Dedifferentiated amniotic fluid mesenchymal stem cell (primary cell): ENCODE data around the gene MAP3K7.
"Not testable (repeated sequence)": the region's sequence is repeated elsewhere in the genome, so short reads cannot be mapped to it uniquely, and the experiment has no call there.

Source experiments
- DNase-seq: peaks from one replicate; pipeline ENCODE4 v3.0.0-alpha.2; 2016; ENCODE audit errors: extremely low spot score

The MAP3K7 gene

GRCh38 chr6:90578894-90579549 is 7.8 kb downstream of the MAP3K7 start:
- no peak for DNase-seq

GRCh38 chr6:90575267-90575666 is 11.6 kb downstream of the MAP3K7 start:
- DNase-seq, result no peak

- DNase-seq, result peak; percentile 58
These were observed 12.3 kb downstream of the MAP3K7 start for GRCh38 chr6:90574610-90575009.

GRCh38 chr6:90573624-90574023 is 13.2 kb downstream of the MAP3K7 start:
- no peak for DNase-seq

- DNase-seq, result no peak
These were observed 14.0 kb downstream of the MAP3K7 start for GRCh38 chr6:90572856-90573255.

- DNase-seq, result no peak
These were observed 17.6 kb downstream of the MAP3K7 start for GRCh38 chr6:90569223-90569622.

GRCh38 chr6:90567682-90568081 is 19.2 kb downstream of the MAP3K7 start:
- not testable (repeated sequence) for DNase-seq

- not testable (repeated sequence) for DNase-seq
These were observed 24.5 kb downstream of the MAP3K7 start for GRCh38 chr6:90562341-90562740.

- no peak for DNase-seq
These were observed 26.9 kb downstream of the MAP3K7 start for GRCh38 chr6:90559931-90560330.

- DNase-seq, result no peak
These were observed 29.9 kb downstream of the MAP3K7 start for GRCh38 chr6:90557006-90557405.

- DNase-seq, result no peak
These were observed 38.9 kb downstream of the MAP3K7 start for GRCh38 chr6:90547991-90548390.

GRCh38 chr6:90547079-90547478 is 39.8 kb downstream of the MAP3K7 start:
- no peak for DNase-seq

GRCh38 chr6:90545448-90545847 is 41.4 kb downstream of the MAP3K7 start:
- DNase-seq, result no peak

GRCh38 chr6:90544741-90545140 is 42.1 kb downstream of the MAP3K7 start:
- DNase-seq, result no peak

- DNase-seq, result no peak
These were observed 42.8 kb downstream of the MAP3K7 start for GRCh38 chr6:90544081-90544480.

- DNase-seq, result no peak
These were observed 45.7 kb downstream of the MAP3K7 start for GRCh38 chr6:90541221-90541620.

GRCh38 chr6:90538278-90539046 is 48.4 kb downstream of the MAP3K7 start:
- DNase-seq, result peak; percentile 26

GRCh38 chr6:90537723-90538258 is 49.1 kb downstream of the MAP3K7 start:
- no peak for DNase-seq

GRCh38 chr6:90537027-90537426 is 49.8 kb downstream of the MAP3K7 start:
- DNase-seq, result no peak

GRCh38 chr6:90536520-90536919 is 50.4 kb downstream of the MAP3K7 start:
- DNase-seq, result no peak

GRCh38 chr6:90534337-90535025 is 52.4 kb downstream of the MAP3K7 start:
- DNase-seq, result no peak

GRCh38 chr6:90533615-90534336 is 53.1 kb downstream of the MAP3K7 start:
- no peak for DNase-seq
